Nucleus accumbens (tissue), 56 donors: ENCODE results near the gene SLC25A28.

Experiments
- DNase-seq, 56 donors: peaks; one replicate each; lab custom pipeline; 2025; lab: John Stamatoyannopoulos, UW

The SLC25A28 gene, protein sequence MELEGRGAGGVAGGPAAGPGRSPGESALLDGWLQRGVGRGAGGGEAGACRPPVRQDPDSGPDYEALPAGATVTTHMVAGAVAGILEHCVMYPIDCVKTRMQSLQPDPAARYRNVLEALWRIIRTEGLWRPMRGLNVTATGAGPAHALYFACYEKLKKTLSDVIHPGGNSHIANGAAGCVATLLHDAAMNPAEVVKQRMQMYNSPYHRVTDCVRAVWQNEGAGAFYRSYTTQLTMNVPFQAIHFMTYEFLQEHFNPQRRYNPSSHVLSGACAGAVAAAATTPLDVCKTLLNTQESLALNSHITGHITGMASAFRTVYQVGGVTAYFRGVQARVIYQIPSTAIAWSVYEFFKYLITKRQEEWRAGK

DNA sequence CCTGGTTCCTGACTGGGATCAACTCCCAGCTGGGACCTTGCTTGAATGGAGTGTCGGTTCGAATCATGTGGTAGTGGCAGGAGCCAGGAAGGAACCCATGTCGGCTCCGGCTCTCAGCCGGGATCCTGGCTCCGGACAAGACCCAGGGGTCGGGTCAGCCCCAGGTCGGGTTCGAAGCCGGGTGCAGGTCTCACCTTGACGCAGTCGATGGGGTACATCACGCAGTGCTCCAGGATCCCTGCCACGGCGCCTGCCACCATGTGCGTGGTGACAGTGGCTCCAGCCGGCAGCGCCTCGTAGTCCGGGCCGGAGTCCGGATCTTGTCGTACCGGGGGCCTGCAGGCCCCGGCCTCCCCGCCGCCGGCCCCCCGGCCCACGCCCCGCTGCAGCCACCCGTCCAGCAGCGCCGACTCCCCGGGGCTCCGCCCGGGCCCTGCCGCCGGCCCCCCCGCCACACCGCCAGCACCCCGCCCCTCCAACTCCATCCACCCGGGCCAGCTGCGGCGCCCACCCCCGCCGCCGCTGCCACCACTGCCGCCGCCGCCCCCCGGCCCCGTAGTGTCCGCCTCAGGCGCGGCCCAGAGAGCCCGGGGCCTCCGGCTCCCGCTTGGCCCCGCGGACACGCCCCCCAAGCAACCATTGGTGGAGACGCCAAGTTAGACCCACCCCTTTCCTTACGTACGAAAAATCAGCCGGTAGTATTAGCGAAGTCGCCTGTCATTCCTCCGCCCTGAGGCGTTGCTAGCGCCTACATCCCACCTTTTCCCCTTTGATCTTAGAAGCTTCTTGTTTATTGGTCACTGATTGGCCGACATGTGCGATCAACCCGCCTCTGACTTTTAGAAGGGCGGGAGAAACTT lies at the start of gene SLC25A28:
Gene SLC25A28 (minus strand): TSS at position 589 of the 860 bp plus-strand sequence. CDS start 104 bp downstream, at position 485.
- DNase-seq = peak; percentile 74 to 100 (median 97)

DNA sequence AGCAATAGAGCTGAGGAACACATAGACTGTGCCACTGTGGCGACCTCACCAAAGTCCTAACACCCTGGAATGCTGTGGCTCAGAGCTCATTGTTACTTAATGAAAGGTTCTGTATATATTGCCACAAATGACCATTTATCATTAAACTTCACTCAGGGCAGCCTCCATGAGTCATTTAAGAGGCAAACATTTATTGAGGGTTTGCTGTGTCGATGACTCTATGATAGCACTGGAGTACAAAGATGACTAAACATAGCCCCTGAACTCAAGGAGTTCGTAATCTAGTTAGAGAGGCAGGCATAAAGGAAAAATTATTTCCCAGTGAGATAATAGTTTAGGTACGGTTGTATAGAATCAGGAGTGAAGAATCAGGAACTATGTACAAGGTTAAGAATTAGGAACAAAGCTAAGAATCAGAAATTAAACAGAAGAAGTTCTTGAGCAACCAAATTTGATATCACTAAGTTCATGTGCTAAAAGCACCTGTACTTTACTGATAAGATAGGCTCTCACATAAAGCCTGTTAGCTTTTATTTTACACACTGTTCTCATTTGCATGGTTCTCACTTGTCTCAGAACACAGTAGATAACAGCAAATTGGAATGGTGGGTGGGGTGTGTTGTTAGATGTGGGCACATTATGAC lies 47.0 kb upstream of the SLC25A28 start:
- DNase-seq = no peak

DNA sequence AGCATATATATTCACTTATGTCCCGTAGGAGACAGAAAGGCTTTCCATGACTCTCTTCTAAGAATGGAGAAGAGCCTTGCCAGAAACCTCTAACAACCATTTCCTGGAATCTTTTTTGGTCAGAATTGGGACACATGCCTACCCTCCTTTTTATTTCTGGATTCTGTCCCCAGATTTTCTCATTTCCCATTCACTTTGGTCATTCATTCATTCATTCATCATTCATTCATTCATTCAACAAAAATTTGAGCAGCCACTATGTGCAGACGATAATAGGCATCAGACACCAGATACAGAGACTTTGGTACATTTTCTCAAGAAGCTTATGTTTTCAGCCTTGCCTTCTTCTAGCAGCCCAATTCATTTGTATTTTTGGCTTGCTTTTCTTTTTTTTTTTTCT lies 45.1 kb upstream of the SLC25A28 start:
- DNase-seq = no peak

DNA sequence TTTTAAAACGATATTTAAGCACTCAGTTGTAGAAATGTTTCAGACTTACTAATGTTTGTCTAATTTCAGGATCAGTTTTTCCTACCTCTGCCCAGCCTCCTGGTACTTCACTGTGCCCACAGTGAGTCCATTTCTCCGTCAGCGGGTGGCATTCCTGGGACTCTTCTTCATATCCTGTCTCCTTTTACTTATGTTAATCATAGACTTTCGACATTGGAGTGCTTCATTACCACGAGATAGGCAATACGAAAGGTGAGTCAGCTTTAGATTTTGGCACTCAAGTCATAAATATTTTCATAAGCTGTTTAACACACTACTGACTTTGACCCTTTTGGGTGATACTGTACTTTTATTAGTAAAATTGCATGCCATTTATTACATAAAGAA lies 41.1 kb upstream of the SLC25A28 start:
- no peak for DNase-seq

DNA sequence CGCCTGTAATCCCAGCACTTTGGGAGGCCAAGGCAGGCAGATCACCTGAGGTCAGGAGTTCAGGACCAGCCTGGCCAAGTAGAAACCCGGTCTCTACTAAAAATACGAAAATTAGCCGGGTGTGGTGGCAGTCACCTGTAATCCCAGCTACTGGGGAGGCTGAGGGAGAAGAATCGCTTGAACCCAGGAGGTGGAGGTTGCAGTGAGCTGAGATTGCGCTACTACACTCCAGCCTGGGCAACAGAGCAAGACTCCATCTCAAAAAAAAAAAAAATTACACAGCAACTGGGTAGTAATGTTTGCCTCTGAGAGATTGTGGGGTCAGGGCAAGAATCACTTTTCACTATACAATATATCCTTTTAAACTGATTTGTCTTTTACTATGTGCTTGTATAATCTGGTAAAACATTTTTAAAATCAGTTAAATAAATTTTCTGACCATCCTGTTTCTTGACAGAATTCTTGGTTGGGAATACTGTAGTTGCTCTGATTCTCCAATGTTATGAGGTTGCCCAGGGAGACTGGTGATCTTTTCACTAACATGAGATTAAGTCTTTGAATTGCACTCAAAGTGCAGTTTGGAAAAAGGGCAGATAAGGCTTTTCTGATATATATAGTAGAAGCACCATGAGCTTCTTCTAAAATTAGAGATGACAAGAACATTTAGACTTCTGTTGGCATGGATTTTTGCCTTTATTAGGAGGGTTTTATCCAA lies 40.6 kb upstream of the SLC25A28 start:
- DNase-seq = no peak

DNA sequence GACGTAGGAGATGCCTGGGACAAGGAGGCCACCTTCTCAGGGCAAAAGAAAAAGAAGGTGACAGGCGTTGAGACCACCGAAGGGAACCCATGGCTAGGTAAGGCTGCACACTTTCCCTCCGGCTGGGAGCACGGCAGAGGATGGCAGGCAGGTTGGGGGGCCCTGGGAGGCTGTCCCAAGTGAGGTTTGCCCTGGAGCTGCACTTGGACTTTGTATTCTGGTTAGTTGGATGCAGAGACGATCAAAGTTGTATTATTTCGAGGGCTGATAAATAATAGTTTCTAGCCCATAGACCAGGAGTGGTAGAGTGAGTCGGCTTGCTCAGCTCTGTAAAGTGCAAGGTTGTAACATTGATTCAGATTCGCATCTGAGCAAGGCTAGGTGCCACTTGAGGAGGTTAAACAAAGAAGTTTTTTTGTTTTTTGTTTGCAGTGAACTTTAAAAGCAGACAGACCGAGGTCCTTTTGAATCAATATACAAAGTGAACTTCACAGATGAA lies 39.7 kb upstream of the SLC25A28 start:
- no peak for DNase-seq

DNA sequence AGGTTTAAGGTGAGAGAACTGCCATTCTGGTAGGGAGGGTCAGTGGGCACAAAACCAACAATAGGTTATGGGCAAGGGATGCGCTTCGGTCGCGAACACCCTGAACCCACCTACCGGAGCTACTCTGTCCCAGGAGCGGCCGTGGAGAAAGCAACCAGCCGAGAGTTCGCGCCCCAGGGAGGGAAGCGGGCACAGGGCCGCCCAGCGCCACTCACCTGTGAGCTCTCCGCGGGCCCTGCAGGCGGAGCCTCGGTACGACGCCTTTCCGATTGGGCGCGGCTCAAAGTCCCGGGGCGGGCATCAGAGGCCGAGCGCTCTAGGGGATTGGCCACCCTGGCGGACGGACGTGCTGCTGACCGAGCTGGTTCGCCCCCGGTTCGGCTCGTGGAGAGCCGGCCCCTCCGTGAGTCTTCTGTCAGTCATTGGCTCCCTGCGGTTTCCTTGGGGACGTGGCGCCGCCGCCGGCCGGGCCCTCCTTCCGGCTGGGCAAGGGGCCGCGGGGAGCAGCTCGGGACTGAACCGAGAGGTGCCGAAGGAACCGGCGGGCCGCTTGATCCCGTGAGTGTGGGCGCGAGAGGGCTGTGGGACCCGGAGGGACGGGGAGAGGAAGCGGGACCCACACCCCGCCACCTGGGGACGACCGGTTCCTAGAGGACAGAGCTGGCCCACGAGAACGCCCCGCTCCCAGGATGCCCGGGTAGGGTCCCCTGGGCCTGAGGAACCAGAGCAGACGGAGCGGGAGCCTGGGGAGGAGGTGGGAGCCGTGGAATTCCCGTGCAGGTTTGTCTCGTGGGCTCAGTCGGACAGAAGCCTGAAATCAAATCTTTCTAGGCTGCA lies 39.0 kb upstream of the SLC25A28 start, which contains the start of gene ENTPD7:
Gene ENTPD7 (plus strand): TSS at position 479 of the 837 bp plus-strand sequence. CDS start 448 bp downstream, outside the sequence.
- DNase-seq = peak; percentile 24 to 95 (median 82)

DNA sequence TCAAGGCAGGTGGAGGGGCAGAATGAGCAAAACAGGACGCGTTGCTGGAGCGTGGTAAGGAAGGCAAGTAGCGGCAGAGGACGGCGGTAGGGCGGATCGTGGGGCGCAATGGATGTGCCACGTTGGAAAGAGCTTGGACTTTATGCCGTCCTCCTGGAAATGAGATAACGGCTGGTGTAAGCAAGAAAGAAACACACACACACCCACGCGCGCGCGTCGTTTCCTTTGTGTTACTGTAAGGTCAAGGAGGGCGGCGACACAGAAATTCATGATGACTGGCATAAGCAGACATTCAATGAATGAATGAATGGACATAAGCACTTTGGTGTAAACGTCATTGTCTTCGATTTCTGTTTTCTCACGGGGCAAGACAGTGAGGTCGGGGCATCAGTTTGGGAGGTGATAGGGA lies 38.4 kb upstream of the SLC25A28 start:
- DNase-seq = peak in 10 of 56 donors; percentile 1 to 41 (median 4)

DNA sequence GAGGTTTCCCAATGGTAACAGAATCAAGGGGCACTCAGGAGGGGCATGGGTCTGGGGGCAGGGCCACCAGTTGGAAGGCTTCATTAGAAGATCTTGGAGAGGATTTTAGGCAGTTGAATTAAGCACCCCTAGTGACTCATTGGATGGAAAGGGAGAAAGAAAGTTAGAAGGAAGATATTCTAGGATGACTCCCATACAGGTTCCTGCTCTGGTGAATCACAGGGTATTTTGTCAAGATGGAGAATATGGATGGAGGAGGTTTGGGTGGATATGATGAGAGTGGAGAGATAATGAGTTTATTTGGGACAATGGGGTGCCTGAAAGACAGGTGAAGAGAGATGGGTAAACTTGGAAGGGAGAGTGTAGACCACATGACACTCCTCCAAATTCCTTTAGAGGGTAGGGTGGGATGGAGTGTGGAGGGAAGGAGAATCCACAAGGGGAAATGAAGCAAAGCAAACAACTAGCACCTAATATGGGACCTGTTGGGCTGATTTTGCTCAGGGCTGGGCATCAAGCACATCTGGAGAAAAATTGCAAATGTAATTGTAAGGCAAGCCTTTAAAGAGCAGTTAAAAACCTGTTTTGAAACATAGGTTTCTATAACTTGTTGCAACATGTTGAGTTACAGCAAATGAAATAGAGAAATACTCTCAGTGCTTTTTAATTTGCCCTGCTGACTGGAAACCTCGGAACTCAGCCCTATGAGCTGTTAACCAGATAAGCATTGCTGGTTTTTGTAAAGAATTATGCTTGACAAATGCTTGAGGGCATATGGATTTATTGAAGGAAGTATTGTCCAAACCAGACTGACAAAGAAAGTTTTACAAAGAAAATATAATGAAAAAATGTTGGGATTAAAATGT lies 36.2 kb upstream of the SLC25A28 start:
- DNase-seq = no peak

DNA sequence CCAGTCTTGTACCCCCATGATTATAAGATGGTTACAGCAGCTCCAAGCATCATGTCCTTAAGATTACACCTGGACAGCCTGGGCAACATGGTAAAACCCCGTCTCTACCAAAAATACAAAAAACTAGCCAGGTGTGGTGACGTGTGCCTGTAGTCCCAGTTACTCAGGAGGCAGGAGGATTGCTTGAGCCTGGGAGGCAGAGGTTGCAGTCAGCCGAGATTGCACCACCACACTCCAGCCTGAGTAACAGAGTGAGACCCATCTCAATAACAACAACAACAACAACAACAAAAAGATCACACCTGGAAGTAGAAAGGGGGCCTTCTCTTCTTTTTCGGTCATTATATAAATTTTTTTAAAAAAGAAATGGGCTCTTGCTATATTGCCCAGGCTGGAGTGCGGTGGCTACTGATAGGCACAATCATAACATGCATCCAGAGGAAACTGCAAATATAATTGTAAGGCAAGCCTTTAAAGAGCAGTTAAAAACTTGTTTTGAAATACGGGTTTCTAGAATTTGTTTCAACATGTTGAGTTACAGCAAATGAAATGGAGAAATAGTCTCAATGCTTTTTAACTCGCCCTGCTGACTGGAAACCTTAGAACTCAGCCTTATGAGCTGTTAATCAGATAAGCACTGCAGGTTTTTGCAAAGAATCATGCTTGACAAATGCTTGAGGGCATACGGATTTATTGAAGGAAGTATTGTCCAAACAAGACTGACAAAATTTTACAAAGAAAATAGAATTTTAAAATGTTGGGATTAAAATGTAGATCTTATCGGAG lies 34.3 kb upstream of the SLC25A28 start:
- no peak for DNase-seq

DNA sequence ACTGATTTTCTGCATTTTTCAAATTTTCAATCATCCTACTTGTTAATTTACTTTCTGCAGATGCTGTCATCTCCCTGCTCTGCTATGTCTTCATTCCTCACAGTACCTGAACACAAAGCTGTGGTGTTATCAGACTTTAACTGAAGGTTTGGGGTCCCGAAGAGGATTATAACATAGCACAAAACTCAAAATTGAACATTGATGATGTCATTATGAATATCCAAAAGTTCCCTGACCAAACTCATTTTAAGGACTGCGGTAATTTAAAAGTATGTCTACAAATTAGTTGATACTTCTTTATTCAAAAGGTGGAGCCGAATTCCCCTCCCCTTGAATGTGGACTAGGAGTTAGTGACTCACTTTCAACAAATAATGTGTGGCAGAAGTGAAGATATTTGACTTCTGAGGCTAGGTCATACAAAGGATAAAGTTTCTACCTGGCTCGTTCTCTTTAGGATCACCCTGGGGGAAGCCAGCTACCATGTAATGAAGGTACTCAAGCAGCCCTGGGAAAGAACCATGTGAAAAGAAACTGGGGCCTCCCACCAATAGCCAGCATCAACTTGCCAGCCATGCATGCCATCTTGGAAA lies 32.7 kb upstream of the SLC25A28 start:
- no peak for DNase-seq

DNA sequence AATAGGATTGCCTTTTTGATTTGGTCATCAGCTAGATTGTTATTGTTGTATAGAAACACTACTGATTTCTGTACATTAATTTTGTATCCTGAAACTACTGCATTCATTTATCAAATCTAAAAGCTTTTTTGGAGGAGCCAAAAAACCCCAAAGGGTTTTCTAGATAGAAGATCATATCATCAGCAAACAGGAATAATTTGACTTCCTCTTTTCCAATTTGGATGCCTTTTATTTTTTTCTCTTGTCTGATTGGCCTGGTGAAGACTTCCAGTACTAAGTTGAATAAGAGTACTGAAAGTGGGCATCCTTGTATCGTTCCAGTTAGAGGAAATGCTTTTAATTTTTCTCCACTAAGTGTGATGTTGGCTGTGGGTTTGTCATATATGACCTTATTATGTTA lies 28.5 kb upstream of the SLC25A28 start:
- no peak for DNase-seq

DNA sequence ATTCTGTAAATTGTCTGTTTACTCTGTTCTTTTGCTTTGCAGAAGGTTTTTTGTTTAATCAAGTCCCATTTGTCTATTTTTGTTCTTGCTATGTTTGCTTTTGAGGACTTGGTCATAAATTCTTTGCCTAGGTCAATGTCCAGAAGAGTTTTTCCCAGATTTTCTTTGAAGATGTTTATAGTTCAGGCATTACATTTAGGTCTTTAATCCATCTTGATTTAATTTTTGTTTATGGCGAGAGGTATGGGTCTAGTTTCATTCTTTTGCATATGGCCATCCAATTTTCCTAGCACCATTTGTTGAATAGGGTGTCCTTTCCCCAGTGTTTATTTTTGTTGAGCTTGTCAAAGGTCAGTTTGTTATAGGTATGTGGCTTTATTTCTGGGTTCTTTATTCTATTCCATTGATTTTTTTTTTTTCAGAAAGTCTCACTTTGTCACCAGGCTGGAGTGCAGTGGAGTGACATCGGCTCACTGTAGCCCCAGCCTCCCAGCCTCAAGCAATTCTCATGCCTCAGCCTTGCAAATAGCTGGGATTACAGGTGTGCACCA lies 27.4 kb upstream of the SLC25A28 start:
- DNase-seq = no peak

DNA sequence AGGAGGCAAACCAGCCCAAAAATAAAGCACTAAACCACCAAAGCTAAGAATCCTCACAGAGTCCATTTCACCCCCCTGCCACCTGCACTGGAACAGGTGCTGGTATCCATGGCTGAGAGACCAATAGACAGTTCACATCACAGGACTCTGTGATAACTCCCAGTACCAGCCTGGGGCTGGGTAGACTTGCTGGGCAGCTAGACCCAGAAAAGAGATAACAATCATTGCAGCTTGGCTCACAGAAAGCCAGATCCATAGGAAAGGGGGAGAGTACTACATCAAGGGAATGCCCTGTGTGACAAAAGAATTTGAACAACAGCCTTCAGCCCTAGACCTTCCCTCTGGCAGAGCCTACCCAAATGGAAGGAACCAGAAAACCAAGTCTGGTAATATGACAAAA lies 13.6 kb upstream of the SLC25A28 start:
- no peak for DNase-seq

DNA sequence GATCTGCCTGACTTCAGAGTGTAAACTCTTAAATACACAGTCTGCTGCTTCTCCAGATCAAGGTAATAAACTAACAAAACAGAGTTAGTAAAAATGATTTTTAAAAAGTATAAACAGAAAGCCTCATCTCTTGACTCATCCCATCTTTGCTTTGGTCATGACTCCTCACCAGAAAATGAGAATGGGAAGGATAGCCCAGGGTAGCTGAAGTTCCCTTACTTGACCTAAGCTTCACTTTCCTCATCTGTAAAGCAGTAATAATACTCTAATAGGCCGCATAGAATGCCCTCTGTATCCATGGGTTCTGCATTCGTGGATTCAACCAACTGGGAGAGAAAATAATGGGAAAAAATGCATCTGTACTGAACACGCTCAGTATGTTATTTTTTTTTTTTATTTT lies 11.3 kb upstream of the SLC25A28 start:
- no peak for DNase-seq

DNA sequence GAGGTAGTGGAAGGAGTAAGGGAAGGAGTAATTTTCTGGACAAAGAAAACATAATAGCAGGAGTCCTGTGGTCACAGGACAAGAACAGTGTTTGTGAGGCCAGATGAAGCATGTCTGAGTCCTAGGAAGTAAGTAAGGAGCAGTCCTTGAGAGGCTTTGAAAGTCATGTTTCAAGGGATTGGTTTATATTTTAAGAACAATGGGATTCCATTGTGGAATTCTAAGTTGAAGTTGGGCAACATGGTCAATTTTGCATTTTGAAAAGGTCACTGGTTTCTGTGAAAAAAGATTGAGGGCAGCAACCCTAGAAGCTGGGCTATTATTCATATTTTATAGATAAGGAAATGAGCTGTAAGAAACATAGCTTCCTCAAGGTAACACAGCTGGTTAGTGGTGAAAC lies 10.8 kb upstream of the SLC25A28 start:
- DNase-seq = no peak

DNA sequence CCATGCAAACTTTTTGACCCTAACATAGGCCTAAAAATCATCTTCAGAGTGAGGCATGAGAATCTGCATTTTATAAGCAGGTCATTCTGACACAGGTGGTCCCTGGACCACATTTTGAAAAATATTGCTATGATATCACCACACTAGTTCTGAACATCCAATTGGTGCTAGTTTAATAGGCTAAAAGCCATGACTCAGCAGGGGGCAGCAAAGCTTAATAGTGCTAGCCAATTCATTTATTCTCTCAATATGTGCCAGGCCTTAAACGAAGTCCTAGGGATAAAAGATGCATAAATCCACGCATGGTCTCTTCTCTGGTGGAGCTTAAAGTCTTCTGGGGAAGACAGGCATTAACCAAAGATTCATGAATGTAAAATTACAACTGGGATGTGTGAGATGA lies 10.2 kb upstream of the SLC25A28 start:
- peak in 1 of 56 donors; percentile 13 for DNase-seq
